Fibroblast of skin of abdomen (primary cell): ENCODE results near the gene TRHDE.
"Not testable (repeated sequence)": the region's sequence is repeated elsewhere in the genome, so short reads cannot be mapped to it uniquely, and the experiment has no call there.

Experiments
- DNase-seq: peaks from one replicate; pipeline ENCODE4 v3.0.0-alpha.2; 2013

TRHDE gene

DNA sequence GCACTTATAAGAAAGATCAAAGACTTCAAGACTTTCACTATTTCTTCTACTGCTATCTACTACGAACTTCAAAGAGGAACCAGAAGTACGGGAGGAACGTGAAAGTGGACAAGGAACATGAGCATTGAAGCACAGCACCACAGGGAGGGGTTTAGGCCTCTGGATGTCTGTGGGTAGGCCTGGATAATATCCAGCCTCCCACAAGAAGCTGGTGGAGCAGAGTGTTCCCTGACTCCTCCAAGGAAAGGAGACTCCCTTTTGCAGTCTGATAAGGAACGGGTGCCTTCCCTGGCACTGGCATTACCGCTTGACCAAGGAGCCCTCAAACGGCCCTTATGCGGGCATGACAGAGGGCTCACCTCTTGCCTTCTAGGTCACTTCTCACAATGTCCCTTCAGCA is 388.0 kb downstream of the TRHDE start:
- DNase-seq, result not testable (repeated sequence)

DNA sequence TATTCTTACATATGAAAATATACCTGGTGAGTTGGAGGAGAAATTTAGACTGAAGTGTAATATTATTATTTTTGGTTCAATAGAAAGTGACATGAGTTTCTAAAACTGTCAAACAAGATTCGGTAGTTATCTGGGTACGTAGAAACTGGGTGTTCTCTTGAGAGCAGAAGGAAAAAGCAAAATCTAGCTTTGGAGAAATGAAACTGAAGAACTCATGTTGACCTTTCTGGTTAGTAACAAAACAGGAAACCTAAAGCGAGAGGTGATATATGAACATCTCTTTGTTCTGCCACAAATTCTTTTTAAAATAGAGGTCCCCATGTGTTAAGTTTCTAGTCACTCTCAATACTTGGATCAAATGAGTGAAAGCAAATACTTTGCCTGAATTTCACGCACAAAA is 401.7 kb downstream of the TRHDE start:
- no peak for DNase-seq

DNA sequence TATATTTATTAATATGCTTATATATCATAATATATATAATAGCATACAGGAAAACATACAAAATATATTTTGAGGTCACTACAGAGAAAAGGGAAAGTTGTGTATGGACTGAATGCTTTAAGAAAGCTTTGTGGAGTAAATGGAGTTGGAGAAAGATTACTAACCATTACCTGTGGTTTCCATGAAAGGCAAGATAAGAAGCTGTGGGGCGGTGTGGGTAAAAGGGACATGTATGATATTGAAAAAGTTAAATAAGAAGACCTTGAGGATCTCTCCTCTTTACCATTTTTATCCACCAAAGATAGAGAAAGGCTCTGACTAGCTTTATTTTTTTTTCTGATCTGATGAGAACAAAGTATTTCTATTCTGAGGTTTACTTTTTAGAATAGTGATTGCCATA is 404.4 kb downstream of the TRHDE start:
- no peak for DNase-seq

DNA sequence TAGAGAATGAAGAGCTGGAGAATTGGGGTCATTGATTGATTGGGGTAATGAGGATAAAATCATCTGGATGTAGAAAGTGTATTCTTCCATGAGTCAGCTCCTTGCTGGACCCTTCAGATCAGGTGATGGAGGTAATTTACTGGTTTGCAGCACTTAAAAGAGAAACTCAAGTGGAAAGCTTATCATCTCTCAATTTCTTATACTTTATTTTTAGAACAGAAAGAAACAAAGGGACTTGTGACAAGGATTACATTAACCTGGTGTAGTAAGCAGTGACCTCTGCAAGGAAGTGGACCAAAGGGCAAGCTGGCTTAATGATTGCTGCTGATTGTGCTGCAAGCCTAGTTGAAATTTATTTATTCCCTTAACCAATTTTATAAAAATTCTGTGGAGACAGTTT is 405.0 kb downstream of the TRHDE start:
- DNase-seq, result no peak

DNA sequence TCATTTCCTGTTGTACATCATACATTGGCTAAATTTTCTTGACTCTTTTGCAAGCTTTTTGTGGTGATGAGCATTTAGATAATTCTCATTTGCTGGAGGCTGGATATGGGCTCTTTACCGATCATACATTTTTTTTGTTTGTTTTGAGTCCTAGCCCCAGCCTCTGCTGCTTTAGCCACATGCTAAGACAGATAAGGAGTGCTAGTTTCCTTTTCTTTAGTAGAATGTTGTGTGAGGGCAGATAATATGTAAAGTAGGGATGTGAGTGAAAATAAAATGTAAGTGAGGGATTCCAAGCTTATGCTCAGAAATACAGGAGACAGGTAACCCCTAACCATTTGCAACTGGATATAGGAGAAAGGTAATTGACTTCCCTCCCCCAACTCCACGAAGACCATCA is 405.7 kb downstream of the TRHDE start:
- DNase-seq, result no peak

DNA sequence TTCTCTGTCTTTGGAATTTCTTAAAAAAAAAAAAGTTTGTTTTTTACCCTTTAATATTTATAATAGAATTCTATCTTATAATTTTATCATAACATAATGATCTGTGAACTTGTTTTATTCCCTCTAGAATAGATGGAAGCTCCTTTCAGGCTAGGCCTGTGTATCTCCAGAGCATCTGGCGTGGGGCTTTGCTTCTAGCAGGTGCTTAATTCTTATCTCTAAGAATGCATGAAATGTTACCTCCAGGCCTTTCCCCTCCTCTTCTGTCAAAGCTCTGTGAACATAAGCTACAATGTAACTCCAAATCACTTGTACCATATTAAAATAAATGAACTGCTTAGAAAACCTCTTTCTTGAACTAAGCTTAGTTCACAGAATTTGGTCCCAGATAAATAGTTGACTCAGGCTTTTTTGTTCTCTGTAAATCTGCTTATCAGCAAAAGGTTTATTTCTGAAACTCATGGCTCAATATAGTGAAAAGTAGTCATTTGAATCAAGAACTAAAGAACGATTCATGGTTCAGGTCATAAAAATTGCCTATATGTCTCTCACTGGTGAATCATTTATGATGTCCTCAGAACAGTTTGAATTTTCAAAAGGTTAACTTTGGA is 407.1 kb downstream of the TRHDE start:
- DNase-seq, result no peak

DNA sequence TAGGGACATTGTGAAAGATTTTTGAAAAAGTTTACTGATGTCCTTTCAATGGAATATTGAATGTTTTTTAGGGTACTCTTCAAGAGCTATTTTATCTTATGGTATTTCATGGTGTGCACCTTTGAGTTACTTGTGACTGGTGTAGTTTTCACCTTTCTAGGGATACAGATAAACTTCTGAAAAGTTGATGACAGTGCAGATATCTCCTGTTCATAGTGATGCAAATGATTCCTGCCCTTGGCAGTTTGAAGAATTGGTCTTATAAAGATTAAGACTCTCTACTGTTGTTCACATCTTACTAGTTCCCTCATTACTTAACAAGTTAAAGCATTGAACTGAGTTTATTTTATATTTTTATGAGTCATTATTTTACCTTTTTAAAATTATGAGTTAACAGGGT is 408.9 kb downstream of the TRHDE start:
- DNase-seq, result no peak

DNA sequence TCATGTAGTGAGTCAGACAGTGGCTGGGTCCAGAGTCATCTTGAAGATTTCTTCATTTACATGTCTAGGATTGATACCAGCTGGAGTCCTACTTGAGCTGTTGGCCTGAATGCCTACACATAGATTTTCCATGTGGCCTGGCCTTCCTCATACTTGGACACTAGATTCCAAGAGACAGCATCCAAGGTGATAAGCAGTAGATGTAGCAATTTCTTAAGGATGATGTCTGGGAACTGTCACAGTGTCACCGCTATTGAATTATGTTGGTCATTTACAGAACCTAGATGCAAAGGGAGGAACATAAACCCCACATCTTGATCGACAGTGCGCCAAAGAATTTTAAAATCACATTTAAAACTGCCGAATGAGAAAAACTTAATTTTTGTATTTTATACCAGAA is 412.3 kb downstream of the TRHDE start:
- no peak for DNase-seq

DNA sequence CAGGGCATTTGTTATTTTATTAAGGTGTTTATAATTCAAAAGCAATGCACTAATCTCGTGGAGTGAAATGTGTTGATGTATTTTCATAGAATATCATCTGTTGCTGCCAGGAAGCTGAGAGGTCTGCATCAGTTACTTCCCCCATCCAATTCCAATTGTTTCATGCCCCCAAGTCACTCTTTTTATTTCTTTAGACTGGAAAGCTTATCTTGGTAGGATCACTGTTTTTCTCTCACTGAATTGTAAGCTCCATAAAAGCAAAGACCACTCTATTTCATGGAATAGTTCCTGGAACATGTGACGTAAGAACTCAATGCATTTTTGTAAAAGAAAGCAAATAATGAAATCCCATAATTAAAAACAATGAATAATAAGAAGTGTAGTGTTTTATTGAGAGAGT is 420.2 kb downstream of the TRHDE start:
- no peak for DNase-seq

DNA sequence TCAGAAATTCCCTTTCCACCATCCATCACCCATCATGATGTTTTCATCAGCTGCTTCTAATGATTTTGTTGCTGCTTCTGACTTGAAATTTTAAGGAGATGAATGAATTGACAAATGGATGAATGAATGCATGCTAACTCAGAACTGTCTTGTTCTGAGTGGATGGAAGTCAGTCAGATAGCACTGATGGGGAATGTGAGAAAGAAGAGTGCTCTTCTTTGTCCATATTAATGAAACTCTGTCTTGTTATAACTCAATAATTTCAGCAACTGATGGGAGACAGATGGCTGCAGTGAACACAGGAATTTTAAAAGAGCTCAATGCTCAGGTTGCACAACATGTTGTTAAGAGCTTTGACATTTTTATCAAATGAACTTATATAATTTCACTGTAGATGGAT is 422.0 kb downstream of the TRHDE start:
- DNase-seq, result no peak

DNA sequence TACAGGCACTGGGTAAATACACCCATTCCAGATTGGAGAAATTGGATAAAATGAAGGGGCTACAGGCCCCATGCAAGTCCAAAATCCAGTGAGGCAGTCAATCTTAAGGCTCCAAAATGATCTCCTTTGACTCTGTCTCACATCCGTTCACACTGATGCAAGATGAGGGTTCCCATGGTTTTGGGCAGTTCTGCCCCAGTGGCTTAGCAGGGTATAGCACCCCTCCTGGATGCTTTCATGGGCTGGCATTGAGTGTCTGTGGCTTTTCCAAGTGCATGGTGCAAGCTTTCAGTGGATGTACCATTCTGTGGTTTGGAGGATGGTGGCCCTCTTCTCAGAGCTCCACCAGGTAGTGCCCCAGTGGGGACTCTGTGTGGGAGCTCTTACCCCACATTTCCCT is 427.2 kb downstream of the TRHDE start:
- DNase-seq, result no peak

DNA sequence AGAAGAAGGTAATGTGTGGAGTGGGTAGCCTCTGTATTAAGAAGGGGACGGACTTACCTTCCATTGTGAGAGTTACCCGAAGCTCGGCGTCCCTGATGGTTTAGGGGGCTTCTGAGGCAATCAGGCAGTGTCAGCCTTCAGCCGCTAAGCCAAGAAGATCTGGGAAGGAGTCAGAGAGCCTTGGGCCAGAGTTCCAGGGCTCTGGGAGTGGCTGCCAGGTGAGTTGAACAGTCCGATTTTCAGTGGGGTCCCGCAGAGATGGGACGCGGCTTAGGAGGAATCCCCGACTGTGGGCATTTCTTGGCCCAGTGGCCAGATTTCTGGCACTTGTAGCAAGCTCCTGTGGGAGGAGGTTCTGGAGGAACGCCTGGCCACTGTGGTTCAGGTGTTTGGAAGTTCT is 439.9 kb downstream of the TRHDE start:
- not testable (repeated sequence) for DNase-seq

DNA sequence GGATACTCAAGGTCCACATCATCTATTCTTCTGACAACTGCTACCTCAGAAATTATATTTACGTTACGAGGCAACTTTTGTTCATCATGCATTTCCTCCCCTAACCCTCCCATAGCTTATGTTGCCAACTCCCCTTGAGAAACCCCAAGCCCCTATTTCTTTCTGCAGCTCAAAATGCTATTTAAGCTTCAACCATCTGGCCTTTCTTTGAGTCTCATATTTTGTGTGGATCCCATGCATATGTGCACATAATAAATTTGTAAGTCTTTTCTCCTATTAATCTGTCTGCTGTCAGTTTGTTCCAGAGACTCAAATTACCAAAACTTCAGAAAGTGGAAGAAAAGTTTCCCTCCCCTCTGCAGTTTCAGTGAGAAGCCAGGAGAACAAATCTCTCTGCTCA is 444.1 kb downstream of the TRHDE start:
- no peak for DNase-seq

DNA sequence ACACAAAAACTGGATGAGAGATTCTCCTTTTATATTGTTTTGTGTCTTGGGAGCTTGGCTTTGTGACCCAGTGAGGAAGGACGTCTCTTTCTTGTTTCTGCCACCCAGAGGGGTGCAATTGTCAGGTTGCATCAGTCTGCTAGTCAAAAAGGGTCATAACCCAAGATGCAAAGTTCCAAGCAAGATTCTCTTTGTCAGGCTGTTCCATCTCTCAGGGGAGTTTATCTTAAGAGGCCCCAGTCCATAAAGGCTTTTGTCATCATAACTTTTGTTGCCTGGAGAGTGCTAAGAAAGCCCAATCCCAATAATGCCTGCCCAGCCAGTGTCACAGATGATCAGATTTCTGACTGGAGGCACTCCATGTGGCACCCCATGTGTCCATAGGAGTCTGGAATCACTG is 444.9 kb downstream of the TRHDE start:
- no peak for DNase-seq
